ENCODE measurements around the gene RPUSD3.

The RPUSD3 gene

DNA sequence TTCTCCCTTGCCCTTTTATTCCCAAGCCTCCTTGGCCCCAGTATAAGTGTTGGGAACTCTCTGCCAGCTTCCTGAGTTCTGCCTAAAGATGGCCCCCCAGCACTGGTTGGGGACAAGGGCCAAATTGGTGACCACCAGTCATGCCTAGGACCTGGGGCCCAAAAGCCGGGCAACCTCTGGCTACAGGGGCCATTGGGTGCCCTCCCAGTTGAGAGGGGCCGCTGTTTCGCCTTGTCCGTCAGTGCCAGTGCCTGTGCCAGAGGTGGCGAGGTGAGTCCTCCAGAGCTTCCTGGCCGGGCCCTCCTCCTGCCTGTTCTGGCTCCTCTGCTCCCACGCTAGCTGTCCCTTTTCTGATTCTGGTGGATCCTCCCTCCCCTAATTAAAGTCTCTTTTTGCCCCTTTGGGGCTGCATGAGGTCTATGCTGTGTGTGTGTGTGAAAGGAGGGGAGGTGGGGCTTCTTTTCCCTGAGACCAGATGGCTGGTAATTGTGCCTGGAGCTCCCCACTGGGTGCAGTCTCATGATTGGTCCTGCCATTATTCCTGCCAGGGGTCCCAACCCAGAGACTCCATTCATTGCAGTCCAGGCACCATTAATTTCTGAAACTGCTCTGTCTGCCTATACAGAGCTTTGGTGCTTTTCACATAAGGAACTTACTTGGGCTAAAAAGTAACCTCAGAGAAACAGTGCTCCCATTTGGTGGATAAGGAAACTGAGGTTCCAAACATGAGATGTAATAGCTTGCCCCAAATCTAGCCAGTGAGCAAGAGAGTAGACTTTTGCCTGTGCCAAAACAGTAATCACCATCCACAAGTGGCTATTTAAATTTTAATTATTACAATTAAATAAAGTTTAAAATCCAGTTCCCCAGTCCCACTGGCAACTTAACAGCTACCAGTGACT is 36.9 kb downstream of the RPUSD3 start:
- Histone ChIP-seq H3K4me1 (ENCODE audit: control insufficient read depth, insufficient read depth, low read length) (no peaks in the 10 kb centered on the region), H3K27me3 (ENCODE audit: control insufficient read depth, insufficient read depth, low read length) (peaks cover 6% of the 10 kb centered on the region; the same call in 1 of the 2 replicates), H3K9me3 (ENCODE audit: control insufficient read depth, insufficient read depth, low read length) (no peaks in the 10 kb centered on the region), H3K4me3 (ENCODE audit: low read length) (no peak overlapping the region), H3K36me3 (ENCODE audit: control insufficient read depth, insufficient read depth, low read length) (peaks cover 29% of the 10 kb centered on the region), H3K27ac (ENCODE audit: low read length) (no peak overlapping the region)
- WGBS (ENCODE audit: insufficient coverage, insufficient read length) = no CpG with 5 or more reads among the region's 7 CpGs
- no peak for DNase-seq (ENCODE audit: low read depth, low spot score)

DNA sequence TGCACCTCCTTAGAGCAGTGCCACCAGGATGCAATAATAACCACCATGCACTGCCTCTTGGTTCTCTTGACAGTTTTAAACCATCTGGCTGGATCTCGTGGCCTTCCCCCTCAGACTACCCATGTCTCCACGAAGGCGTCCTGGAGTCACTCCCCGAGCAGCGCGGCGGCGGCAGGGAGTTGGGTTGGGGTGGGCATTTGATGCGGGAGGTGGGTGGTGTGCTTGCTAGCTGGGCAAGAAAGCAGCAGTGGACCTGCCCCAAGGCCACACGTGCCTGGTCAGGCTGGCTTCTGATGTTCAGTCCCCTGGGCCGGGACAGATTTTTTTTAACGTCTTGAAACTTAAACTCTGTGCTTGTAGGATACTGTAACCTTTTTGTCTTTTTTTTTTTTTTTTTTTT is 37.7 kb downstream of the RPUSD3 start:
- no peaks in the 10 kb centered on the region for H3K9me3 ChIP-seq (ENCODE audit: control insufficient read depth, insufficient read depth, low read length)
- peaks cover 35% of the 10 kb centered on the region for H3K36me3 ChIP-seq (ENCODE audit: control insufficient read depth, insufficient read depth, low read length)
- no peak overlapping the region for H3K27ac ChIP-seq (ENCODE audit: low read length)
- no peak overlapping the region for H3K4me3 ChIP-seq (ENCODE audit: low read length)
- WGBS (ENCODE audit: insufficient coverage, insufficient read length) = no CpG with 5 or more reads among the region's 12 CpGs
- no peak for DNase-seq (ENCODE audit: low read depth, low spot score)
- H3K27me3 ChIP-seq (ENCODE audit: control insufficient read depth, insufficient read depth, low read length) = peaks cover 3% of the 10 kb centered on the region; the same call in 1 of the 2 replicates
- H3K4me1 ChIP-seq (ENCODE audit: control insufficient read depth, insufficient read depth, low read length) = no peaks in the 10 kb centered on the region

DNA sequence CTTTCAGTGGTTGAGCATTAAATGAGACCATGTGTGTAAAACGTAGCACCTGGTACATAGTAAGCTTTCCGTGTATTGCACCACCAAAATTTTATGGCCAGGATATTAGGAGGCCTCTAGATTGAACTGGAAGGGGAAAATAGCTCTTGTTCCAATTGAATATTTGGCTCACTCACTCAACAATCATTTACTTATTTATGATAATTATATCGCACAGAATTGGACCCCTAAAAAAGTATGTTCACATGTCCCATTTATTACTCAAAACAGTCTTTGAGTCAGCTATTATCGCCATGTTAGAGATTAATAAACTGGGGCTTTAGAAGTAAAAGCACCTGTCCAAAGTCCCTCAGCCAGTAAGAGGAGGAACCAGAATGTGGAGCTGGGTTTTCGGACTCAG is 38.8 kb downstream of the RPUSD3 start:
- Histone ChIP-seq H3K27ac (ENCODE audit: low read length) (no peak overlapping the region), H3K4me1 (ENCODE audit: control insufficient read depth, insufficient read depth, low read length) (no peaks in the 10 kb centered on the region), H3K4me3 (ENCODE audit: low read length) (no peak overlapping the region), H3K36me3 (ENCODE audit: control insufficient read depth, insufficient read depth, low read length) (peaks cover 36% of the 10 kb centered on the region), H3K9me3 (ENCODE audit: control insufficient read depth, insufficient read depth, low read length) (no peaks in the 10 kb centered on the region), H3K27me3 (ENCODE audit: control insufficient read depth, insufficient read depth, low read length) (no peaks in the 10 kb centered on the region)
- DNase-seq (ENCODE audit: low read depth, low spot score) = no peak
- no CpG with 5 or more reads among the region's 5 CpGs for WGBS (ENCODE audit: insufficient coverage, insufficient read length)

DNA sequence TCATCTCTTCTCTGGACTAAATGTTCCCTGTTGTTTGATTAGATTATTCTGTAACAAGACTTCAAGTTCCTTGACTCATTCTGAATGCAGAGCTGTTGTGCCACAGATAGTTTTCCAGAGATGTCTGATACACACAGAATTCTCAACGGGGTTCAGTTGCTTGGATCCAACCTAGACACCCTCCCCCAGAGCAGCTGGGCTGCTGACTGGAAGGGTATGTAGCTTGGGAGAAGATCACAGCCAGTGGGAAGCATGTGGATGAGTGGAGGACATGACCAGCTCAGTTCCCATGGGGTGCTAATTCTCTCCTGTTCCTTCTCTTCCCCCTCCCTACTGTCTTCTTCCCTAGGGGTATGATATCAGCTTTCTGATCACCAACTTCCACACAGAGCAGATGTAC is 40.3 kb downstream of the RPUSD3 start:
- Histone ChIP-seq H3K36me3 (ENCODE audit: control insufficient read depth, insufficient read depth, low read length) (peaks cover 40% of the 10 kb centered on the region), H3K4me1 (ENCODE audit: control insufficient read depth, insufficient read depth, low read length) (no peaks in the 10 kb centered on the region), H3K27ac (ENCODE audit: low read length) (no peak overlapping the region), H3K9me3 (ENCODE audit: control insufficient read depth, insufficient read depth, low read length) (no peaks in the 10 kb centered on the region), H3K4me3 (ENCODE audit: low read length) (no peak overlapping the region), H3K27me3 (ENCODE audit: control insufficient read depth, insufficient read depth, low read length) (no peaks in the 10 kb centered on the region)
- DNase-seq (ENCODE audit: low read depth, low spot score) = no peak
- no CpG with 5 or more reads among the region's 1 CpG for WGBS (ENCODE audit: insufficient coverage, insufficient read length)

DNA sequence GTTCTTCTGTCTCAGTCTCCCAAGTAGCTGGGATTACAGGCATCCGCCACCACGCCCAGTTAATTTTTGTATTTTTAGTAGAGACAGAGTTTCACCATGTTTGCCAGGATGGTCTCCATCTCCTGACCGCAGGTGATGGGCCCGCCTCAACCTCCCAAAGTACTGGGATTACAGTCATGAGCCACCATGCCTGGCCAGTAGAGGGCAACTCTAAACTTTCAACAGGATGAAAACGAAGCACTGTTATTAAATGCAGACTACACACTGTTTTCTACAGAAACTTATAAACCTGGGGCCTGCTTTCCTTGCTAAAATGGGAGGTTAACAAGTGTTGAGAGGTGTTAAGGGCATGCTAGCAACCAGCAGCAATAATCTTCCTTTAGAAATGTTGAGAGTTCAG is 43.3 kb downstream of the RPUSD3 start:
- peaks cover 43% of the 10 kb centered on the region for H3K36me3 ChIP-seq (ENCODE audit: control insufficient read depth, insufficient read depth, low read length)
- no peak for DNase-seq (ENCODE audit: low read depth, low spot score)
- H3K27ac ChIP-seq (ENCODE audit: low read length) = no peak overlapping the region
- WGBS (ENCODE audit: insufficient coverage, insufficient read length) = no CpG with 5 or more reads among the region's 5 CpGs
- no peak overlapping the region for H3K4me3 ChIP-seq (ENCODE audit: low read length)
- no peaks in the 10 kb centered on the region for H3K27me3 ChIP-seq (ENCODE audit: control insufficient read depth, insufficient read depth, low read length)
- no peaks in the 10 kb centered on the region for H3K9me3 ChIP-seq (ENCODE audit: control insufficient read depth, insufficient read depth, low read length)
- no peaks in the 10 kb centered on the region for H3K4me1 ChIP-seq (ENCODE audit: control insufficient read depth, insufficient read depth, low read length)

DNA sequence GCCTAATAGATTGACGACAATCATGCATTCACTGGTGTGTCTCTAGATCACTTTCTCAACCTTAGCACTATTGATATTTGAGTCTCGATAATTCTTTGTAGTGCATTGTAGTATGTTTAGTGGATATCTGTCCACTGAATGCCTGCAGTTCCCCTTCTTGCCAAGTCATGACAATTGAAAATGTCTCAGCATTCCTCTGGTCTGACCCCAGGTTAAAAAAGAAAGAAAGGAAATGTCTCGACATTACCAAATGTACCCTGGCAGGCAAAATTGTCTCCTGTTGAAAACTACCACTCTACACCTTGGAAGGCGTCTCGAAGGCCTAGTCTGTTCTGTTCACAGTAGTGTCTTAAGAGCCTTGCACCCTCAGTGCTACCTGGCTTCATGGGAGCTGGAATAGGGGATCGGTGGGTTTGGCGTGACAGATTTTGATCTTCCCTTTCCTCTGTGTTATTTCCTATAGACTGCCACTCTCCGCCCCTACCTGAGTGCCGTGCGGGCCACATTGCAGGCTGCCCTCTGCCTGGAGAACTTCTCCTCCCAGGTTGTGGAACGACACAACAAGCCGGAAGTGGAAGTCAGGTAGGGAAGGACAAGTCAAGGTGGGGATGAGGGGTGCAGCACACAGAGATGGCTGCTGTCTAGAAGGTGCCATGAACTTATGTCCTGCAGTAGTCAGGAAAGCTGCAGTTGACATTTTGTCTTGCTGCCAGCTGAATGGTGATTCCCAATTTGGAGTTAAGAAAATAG is 46.4 kb downstream of the RPUSD3 start:
- Histone ChIP-seq H3K27ac (ENCODE audit: low read length) (no peak overlapping the region), H3K4me3 (ENCODE audit: low read length) (no peak overlapping the region), H3K9me3 (ENCODE audit: control insufficient read depth, insufficient read depth, low read length) (no peaks in the 10 kb centered on the region), H3K27me3 (ENCODE audit: control insufficient read depth, insufficient read depth, low read length) (no peaks in the 10 kb centered on the region), H3K36me3 (ENCODE audit: control insufficient read depth, insufficient read depth, low read length) (peaks cover 20% of the 10 kb centered on the region; the same call in 1 of the 2 replicates), H3K4me1 (ENCODE audit: control insufficient read depth, insufficient read depth, low read length) (no peaks in the 10 kb centered on the region)
- WGBS (ENCODE audit: insufficient coverage, insufficient read length) = no CpG with 5 or more reads among the region's 12 CpGs
- DNase-seq (ENCODE audit: low read depth, low spot score) = no peak

DNA sequence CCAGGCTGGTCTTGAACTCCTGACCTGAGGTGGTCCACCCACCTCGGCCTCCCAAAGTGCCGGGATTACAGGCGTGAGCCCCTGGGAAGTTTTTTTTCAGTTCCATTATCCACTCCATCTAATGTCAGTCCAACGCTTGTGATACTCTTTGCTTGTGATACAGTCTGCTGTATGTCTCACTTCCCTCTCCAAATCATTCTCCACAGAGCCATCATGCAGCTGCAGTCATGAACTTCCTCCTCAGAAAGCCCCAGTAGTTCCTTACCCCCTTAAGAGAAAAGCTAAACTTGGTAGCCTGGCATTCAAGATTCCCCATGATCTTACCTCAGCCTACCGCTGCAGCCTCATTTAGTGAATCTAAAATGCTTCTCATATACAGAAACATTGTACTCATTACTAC is 48.6 kb downstream of the RPUSD3 start:
- H3K27me3 ChIP-seq (ENCODE audit: control insufficient read depth, insufficient read depth, low read length) = no peaks in the 10 kb centered on the region
- peaks cover 14% of the 10 kb centered on the region; the same call in 1 of the 2 replicates for H3K36me3 ChIP-seq (ENCODE audit: control insufficient read depth, insufficient read depth, low read length)
- H3K4me3 ChIP-seq (ENCODE audit: low read length) = no peak overlapping the region
- no CpG with 5 or more reads among the region's 5 CpGs for WGBS (ENCODE audit: insufficient coverage, insufficient read length)
- peaks cover 2% of the 10 kb centered on the region; the same call in 1 of the 2 replicates for H3K4me1 ChIP-seq (ENCODE audit: control insufficient read depth, insufficient read depth, low read length)
- no peak overlapping the region for H3K27ac ChIP-seq (ENCODE audit: low read length)
- no peaks in the 10 kb centered on the region for H3K9me3 ChIP-seq (ENCODE audit: control insufficient read depth, insufficient read depth, low read length)
- no peak for DNase-seq (ENCODE audit: low read depth, low spot score)

DNA sequence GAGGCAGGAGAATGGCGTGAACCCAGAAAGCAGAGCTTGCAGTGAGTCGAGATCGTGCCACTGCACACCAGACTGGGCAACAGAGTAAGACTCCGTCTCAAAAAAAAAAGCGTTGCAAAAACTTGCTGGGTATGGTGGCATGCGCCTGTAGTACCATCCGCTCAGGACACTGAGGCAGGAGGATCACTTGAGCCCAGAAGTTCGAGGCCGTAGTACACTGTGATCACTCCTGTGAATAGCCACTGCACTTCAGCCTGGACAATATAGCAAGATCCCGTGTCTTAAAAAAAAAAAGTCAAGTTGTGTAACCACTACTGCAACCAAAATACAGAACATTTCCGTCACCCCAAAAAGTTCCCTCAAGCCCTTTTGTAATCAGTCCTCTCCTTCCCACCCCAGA is 49.4 kb downstream of the RPUSD3 start:
- DNase-seq (ENCODE audit: low read depth, low spot score) = no peak
- no CpG with 5 or more reads among the region's 11 CpGs for WGBS (ENCODE audit: insufficient coverage, insufficient read length)
- no peak overlapping the region for H3K4me3 ChIP-seq (ENCODE audit: low read length)
- peaks cover 11% of the 10 kb centered on the region for H3K36me3 ChIP-seq (ENCODE audit: control insufficient read depth, insufficient read depth, low read length)
- no peaks in the 10 kb centered on the region for H3K9me3 ChIP-seq (ENCODE audit: control insufficient read depth, insufficient read depth, low read length)
- H3K27me3 ChIP-seq (ENCODE audit: control insufficient read depth, insufficient read depth, low read length) = no peaks in the 10 kb centered on the region
- peaks cover 2% of the 10 kb centered on the region; the same call in 1 of the 2 replicates for H3K4me1 ChIP-seq (ENCODE audit: control insufficient read depth, insufficient read depth, low read length)
- no peak overlapping the region for H3K27ac ChIP-seq (ENCODE audit: low read length)

DNA sequence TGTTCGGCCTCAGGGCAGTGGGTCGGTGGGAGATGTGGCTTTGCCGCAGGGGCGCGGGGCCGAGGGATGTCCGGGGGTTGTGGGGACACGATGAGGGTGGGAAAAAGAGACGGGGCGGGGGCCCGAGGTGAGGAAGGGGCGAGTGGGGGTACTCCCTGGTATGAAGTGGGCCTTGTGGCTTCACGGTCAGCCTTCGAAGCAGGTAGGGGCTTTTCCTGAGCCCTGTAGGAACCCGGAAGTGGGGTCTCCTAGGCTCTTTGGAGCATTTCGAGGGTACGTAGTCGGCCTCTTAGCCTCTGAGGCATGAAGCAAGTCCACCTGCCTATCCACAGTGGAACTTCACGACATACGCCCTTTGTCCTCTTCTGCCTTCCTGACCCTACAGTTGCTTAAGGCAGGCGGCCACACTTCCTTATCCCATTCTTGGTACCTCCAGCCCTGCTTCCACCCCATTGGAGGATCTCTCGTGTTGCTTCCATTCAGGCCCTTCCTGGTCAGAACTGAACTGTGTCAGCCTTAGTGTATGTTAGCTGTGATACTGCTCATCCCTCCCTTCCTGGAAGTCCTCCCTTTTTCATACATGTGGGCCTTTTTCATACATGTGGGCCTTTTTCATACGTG is 50.5 kb downstream of the RPUSD3 start:
- H3K36me3 ChIP-seq (ENCODE audit: control insufficient read depth, insufficient read depth, low read length) = peaks cover 13% of the 10 kb centered on the region
- WGBS (ENCODE audit: insufficient coverage, insufficient read length) = no CpG with 5 or more reads among the region's 23 CpGs
- H3K27ac ChIP-seq (ENCODE audit: low read length) = no peak overlapping the region
- H3K27me3 ChIP-seq (ENCODE audit: control insufficient read depth, insufficient read depth, low read length) = no peaks in the 10 kb centered on the region
- peaks cover 2% of the 10 kb centered on the region; the same call in 1 of the 2 replicates for H3K4me1 ChIP-seq (ENCODE audit: control insufficient read depth, insufficient read depth, low read length)
- DNase-seq (ENCODE audit: low read depth, low spot score) = no peak
- no peaks in the 10 kb centered on the region for H3K9me3 ChIP-seq (ENCODE audit: control insufficient read depth, insufficient read depth, low read length)
- peak overlapping the region; percentile 80 for H3K4me3 ChIP-seq (ENCODE audit: low read length)

DNA sequence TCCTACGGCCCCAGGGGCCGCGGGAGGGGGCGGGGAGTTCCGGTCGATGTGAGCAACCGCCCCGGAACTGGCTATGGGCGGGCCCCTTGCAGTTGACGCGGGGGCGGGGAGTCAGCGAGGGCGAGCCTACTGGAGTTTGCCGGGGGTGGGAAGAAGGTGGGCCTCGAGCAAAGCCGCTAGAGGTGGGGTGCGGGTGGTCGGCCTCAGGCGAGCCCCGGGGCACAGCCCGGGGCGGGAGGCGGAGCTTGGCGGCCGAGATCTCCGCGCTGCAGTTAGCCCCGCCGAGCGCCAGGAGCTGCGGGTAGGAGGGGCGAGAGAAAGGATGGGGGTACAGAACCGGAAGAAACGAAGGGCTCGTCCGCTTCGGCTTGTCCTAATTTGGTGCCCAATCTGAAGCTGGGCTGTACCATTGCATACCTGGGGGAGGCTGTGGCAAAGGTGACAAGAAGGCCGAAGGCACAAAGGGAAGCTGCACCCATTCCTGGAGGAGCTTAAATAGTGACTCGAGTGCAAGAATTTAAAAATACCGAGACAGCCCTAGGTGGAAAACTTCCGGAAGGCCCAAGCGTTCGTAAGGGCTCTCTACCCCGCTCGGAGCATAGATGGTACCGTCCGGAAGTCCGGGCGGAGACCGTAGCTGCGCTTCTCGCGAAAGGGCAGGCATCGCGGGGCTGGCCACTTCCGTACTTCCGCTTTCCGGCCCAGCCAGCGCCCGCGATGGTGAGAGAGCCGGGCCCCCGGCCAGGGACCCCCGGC is 51.2 kb downstream of the RPUSD3 start, which contains the start of the genes ARPC4 and TADA3:
TSS of gene ARPC4 (plus strand) at position 678 of the 756 bp plus-strand sequence. CDS start at position 718, 40 bp downstream.
TSS of gene TADA3 (minus strand) at position 69 of the 756 bp plus-strand sequence. CDS start 1,007 bp downstream, outside the sequence.
- Histone ChIP-seq H3K4me3 (ENCODE audit: low read length) (peak within 1 kb of the TSS; percentile 80), H3K27ac (ENCODE audit: low read length) (no peak within 1 kb of the TSS), H3K27me3 (ENCODE audit: control insufficient read depth, insufficient read depth, low read length) (no peaks in the 10 kb centered on the region), H3K36me3 (ENCODE audit: control insufficient read depth, insufficient read depth, low read length) (peaks cover 9% of the 10 kb centered on the region), H3K4me1 (ENCODE audit: control insufficient read depth, insufficient read depth, low read length) (peaks cover 2% of the 10 kb centered on the region; the same call in 1 of the 2 replicates), H3K9me3 (ENCODE audit: control insufficient read depth, insufficient read depth, low read length) (no peaks in the 10 kb centered on the region)
- WGBS (ENCODE audit: insufficient coverage, insufficient read length) = no CpG with 5 or more reads among the region's 65 CpGs
- DNase-seq (ENCODE audit: low read depth, low spot score) = peak; percentile 83

Measured in iPS DF 6.9 (cell line).